ENCODE measurements around the gene ADAMTS18.
A peak's percentile ranks its signal among the peaks of the same experiment; 100 is the strongest.
"Not testable (repeated sequence)": the region's sequence is repeated elsewhere in the genome, so short reads cannot be mapped to it uniquely, and the experiment has no call there.

ADAMTS18 gene

GRCh38 chr16:77322757-77323156 is 112.1 kb downstream of the ADAMTS18 start:
- no peak for DNase-seq

- no peak for DNase-seq
Observed at GRCh38 chr16:77317059-77317458, 117.8 kb downstream of the ADAMTS18 start.

GRCh38 chr16:77310877-77311276 is 124.0 kb downstream of the ADAMTS18 start:
- DNase-seq, result no peak

- no peak for DNase-seq
Observed at GRCh38 chr16:77308163-77308561, 126.7 kb downstream of the ADAMTS18 start.

GRCh38 chr16:77307426-77308162 is 127.2 kb downstream of the ADAMTS18 start:
- no peak for DNase-seq

GRCh38 chr16:77306075-77306474 is 128.8 kb downstream of the ADAMTS18 start:
- DNase-seq, result no peak

GRCh38 chr16:77304877-77305276 is 130.0 kb downstream of the ADAMTS18 start:
- no peak for DNase-seq

- no peak for DNase-seq
Observed at GRCh38 chr16:77304134-77304533, 130.7 kb downstream of the ADAMTS18 start.

GRCh38 chr16:77302674-77303073 is 132.2 kb downstream of the ADAMTS18 start:
- no peak for DNase-seq

GRCh38 chr16:77302249-77302648 is 132.6 kb downstream of the ADAMTS18 start:
- DNase-seq, result no peak

GRCh38 chr16:77300256-77300655 is 134.6 kb downstream of the ADAMTS18 start:
- DNase-seq, result no peak

- DNase-seq, result no peak
Observed at GRCh38 chr16:77299395-77299794, 135.4 kb downstream of the ADAMTS18 start.

GRCh38 chr16:77298418-77299360 is 136.1 kb downstream of the ADAMTS18 start:
- no peak for DNase-seq

GRCh38 chr16:77297996-77298395 is 136.8 kb downstream of the ADAMTS18 start:
- DNase-seq, result no peak

- DNase-seq, result no peak
Observed at GRCh38 chr16:77295896-77296295, 138.9 kb downstream of the ADAMTS18 start.

- peak; percentile 43 for DNase-seq
Observed at GRCh38 chr16:77290451-77291115, 144.3 kb downstream of the ADAMTS18 start.

- no peak for DNase-seq
Observed at GRCh38 chr16:77289331-77289809, 145.5 kb downstream of the ADAMTS18 start.

GRCh38 chr16:77288222-77288621 is 146.6 kb downstream of the ADAMTS18 start:
- DNase-seq, result no peak

GRCh38 chr16:77285676-77286075 is 149.2 kb downstream of the ADAMTS18 start:
- DNase-seq, result no peak

GRCh38 chr16:77282345-77282744 is 152.5 kb downstream of the ADAMTS18 start:
- no peak for DNase-seq

GRCh38 chr16:77279316-77279715 is 155.5 kb downstream of the ADAMTS18 start:
- not testable (repeated sequence) for DNase-seq

- DNase-seq, result no peak
Observed at GRCh38 chr16:77277571-77277970, 157.3 kb downstream of the ADAMTS18 start.

- no peak for DNase-seq
Observed at GRCh38 chr16:77277141-77277540, 157.7 kb downstream of the ADAMTS18 start.

All from NCI-H1105 (cell line).